IMR-90 (cell line): ENCODE measurements around the gene SPNS2. TPM values are rescaled to one million over a fixed set of nuclear protein-coding genes. Genes with fewer than 3 reads are reported as not detected.

Experiments
- ATAC-seq: fragments of 200-7000 bp; cut with Tn5 transposase; 2 replicates; pipeline ENCODE4 v1.9.1; 2020; ENCODE audit warnings: low read depth, mild to moderate bottlenecking, moderate library complexity
- BruUV-seq: library from RNA; stranded (reverse); fragments of 400-500 nt; replicated peaks from 2 replicates; lab custom pipeline; 2021; lab: Mats Ljungman, UMichigan
- CTCF ChIA-PET: fragments of 300-600 bp; formaldehyde crosslinking; extraction: SDS; loops from one replicate; lab custom pipeline; 2021; ENCODE audit warnings: antibody characterized with exemption; lab: Yijun Ruan, JAX
- POLR2A ChIA-PET: fragments of 300-600 bp; sonication (Branson Sonifier 250); formaldehyde crosslinking; loops from one replicate; lab custom pipeline; 2022; ENCODE audit warnings: antibody characterized with exemption; ENCODE audit not compliant: unreplicated experiment; lab: Charles Lee
- DNase-seq: peaks from one replicate; pipeline ENCODE4 v3.0.0; 2013
- H2AFZ ChIP-seq: replicated peaks from 2 replicates; pipeline ENCODE3; 2013; ENCODE audit warnings: low read length, mild to moderate bottlenecking; ENCODE audit not compliant: poor library complexity
- H2AK5ac ChIP-seq: 2 replicates; pipeline ENCODE4 v1.6.1; 2013; ENCODE audit warnings: low read depth, low read length, inconsistent platforms
- H2AK9ac ChIP-seq: replicated peaks from 2 replicates; pipeline ENCODE3; 2013; ENCODE audit warnings: mild to moderate bottlenecking, low read depth, low read length, moderate library complexity; ENCODE audit not compliant: poor library complexity
- H2BK120ac ChIP-seq: 2 replicates; pipeline ENCODE4 v1.6.1; 2013; ENCODE audit warnings: low read depth, low read length, inconsistent platforms
- H2BK15ac ChIP-seq: 3 replicates; pipeline ENCODE4 v1.6.1; 2013; ENCODE audit warnings: low read depth, low read length, inconsistent platforms
- H2BK20ac ChIP-seq: 2 replicates; pipeline ENCODE4 v1.6.1; 2013; ENCODE audit warnings: low read depth, mild to moderate bottlenecking, inconsistent platforms, low read length, moderate library complexity
- H2BK5ac ChIP-seq: 2 replicates; pipeline ENCODE4 v1.6.1; 2013; ENCODE audit warnings: mild to moderate bottlenecking, low read depth, low read length, inconsistent platforms; ENCODE audit not compliant: poor library complexity, severe bottlenecking
- H3K14ac ChIP-seq: replicated peaks from 2 replicates; pipeline ENCODE4 v1.6.1; 2013; ENCODE audit warnings: low read depth, low read length, inconsistent platforms
- H3K18ac ChIP-seq: 2 replicates; pipeline ENCODE4 v1.6.1; 2013; ENCODE audit warnings: low read depth, low read length, control low read depth
- H3K23ac ChIP-seq: 2 replicates; pipeline ENCODE4 v1.6.1; 2013; ENCODE audit warnings: low read depth, low read length, inconsistent platforms
- H3K27ac ChIP-seq: 2 replicates; pipeline ENCODE4 v1.5.1; 2013; ENCODE audit warnings: mild to moderate bottlenecking, control low read depth, low read length; ENCODE audit not compliant: insufficient read depth
- H3K27me3 ChIP-seq: 2 replicates; pipeline ENCODE4 v1.6.1; 2013; ENCODE audit warnings: low read length; ENCODE audit not compliant: control insufficient read depth, insufficient read depth
- H3K36me3 ChIP-seq: 2 replicates; pipeline ENCODE4 v1.6.1; 2013; ENCODE audit warnings: low read length, mixed read lengths; ENCODE audit not compliant: control insufficient read depth, insufficient read depth
- H3K4ac ChIP-seq: 2 replicates; pipeline ENCODE4 v1.6.1; 2013; ENCODE audit warnings: low read depth, low read length, inconsistent platforms
- H3K4me1 ChIP-seq: 2 replicates; pipeline ENCODE4 v1.6.1; 2013; ENCODE audit warnings: low read length, mixed read lengths; ENCODE audit not compliant: control insufficient read depth, insufficient read depth
- H3K4me2 ChIP-seq: 2 replicates; pipeline ENCODE4 v1.6.1; 2013; ENCODE audit warnings: low read depth, mild to moderate bottlenecking, control low read depth, low read length, moderate library complexity
- H3K4me3 ChIP-seq: 2 replicates; pipeline ENCODE4 v1.5.1; 2013; ENCODE audit warnings: low read depth, mild to moderate bottlenecking, control low read depth, low read length, moderate library complexity; ENCODE audit not compliant: insufficient read depth
- H3K56ac ChIP-seq: 2 replicates; pipeline ENCODE4 v1.6.1; 2013; ENCODE audit warnings: low read length, inconsistent platforms; ENCODE audit not compliant: insufficient read depth; ENCODE audit errors: extremely low read depth
- H3K79me1 ChIP-seq, 2 experiments: 2 replicates each; pipeline ENCODE4 v1.6.1; 2013; ENCODE audit warnings: low read length in 2 of 2, inconsistent platforms in 1 of 2, low read depth in 1 of 2
- H3K9ac ChIP-seq: 2 replicates; pipeline ENCODE4 v1.6.1; 2013; ENCODE audit warnings: low read depth, low read length, control low read depth
- H3K9me1 ChIP-seq: 2 replicates; pipeline ENCODE4 v1.6.1; 2013; ENCODE audit warnings: low read length, inconsistent platforms; ENCODE audit not compliant: insufficient read depth
- H3K9me3 ChIP-seq: 2 replicates; pipeline ENCODE4 v1.6.1; 2013; ENCODE audit warnings: low read length; ENCODE audit not compliant: control insufficient read depth, insufficient read depth
- H4K20me1 ChIP-seq: 2 replicates; pipeline ENCODE4 v1.6.1; 2013; ENCODE audit warnings: low read length, inconsistent platforms; ENCODE audit not compliant: insufficient read depth
- H4K5ac ChIP-seq: 2 replicates; pipeline ENCODE4 v1.6.1; 2013; ENCODE audit warnings: mild to moderate bottlenecking, low read depth, low read length, control low read depth
- H4K8ac ChIP-seq, 2 experiments: 2 replicates each; pipeline ENCODE4 v1.6.1; 2013; ENCODE audit warnings: low read depth in 2 of 2, low read length in 2 of 2, control low read depth in 1 of 2, inconsistent platforms in 1 of 2
- H4K91ac ChIP-seq: 2 replicates; pipeline ENCODE4 v1.6.1; 2013; ENCODE audit warnings: low read depth, low read length, inconsistent platforms; ENCODE audit not compliant: insufficient read depth
- CHD1 ChIP-seq: IDR thresholded peaks from 2 replicates; pipeline ENCODE4 v1.6.1; 2012; ENCODE audit warnings: low read depth, low read length, improper control_type of control experiment
- FOS ChIP-seq: fragments of 150-350 bp; IDR thresholded peaks from 2 replicates; pipeline ENCODE4 v1.6.1; 2016; ENCODE audit warnings: low read depth, low read length
- MXI1 ChIP-seq: IDR thresholded peaks from 2 replicates; pipeline ENCODE4 v1.6.1; 2012; ENCODE audit warnings: low read depth, mild to moderate bottlenecking, low read length, moderate library complexity, borderline replicate concordance
- RAD21 ChIP-seq: IDR thresholded peaks from 2 replicates; pipeline ENCODE4 v1.6.1; 2012; ENCODE audit warnings: low read length, improper control_type of control experiment
- RCOR1 ChIP-seq: IDR thresholded peaks from 2 replicates; pipeline ENCODE4 v1.6.1; 2012; ENCODE audit warnings: mild to moderate bottlenecking, low read length, improper control_type of control experiment; ENCODE audit not compliant: insufficient replicate concordance
- WGBS, 2 experiments: methylation state at CpG; one replicate each; pipeline versions ENCODE4 v1.1.5 to v1.1.7; 2013; ENCODE audit warnings: missing lambda C conversion rate in 2 of 2; ENCODE audit not compliant: insufficient read length in 1 of 2; ENCODE audit errors: extremely low coverage in 2 of 2; 5-methylcytosine and 5-hydroxymethylcytosine counted together
- dilution Hi-C: fragments of 300-500 bp; cut with HindIII; formaldehyde crosslinking; loops from one replicate; pipeline ENCODE4 v1.14.3; 2018; ENCODE audit warnings: low sequenced_read_pairs; ENCODE audit not compliant: unreplicated experiment
- in situ Hi-C: fragments of 300-500 bp; cut with MboI; formaldehyde crosslinking; loops from 3 replicates; pipeline ENCODE4 v1.14.3; 2019; ENCODE audit warnings: low sequenced_read_pairs, inconsistent platforms, mixed read lengths
- intact Hi-C: fragments of 100-400 bp; cut with micrococcal nuclease; formaldehyde crosslinking; loops from 2 replicates; pipeline ENCODE4 v1.10.0; 2022
- polyA plus RNA-seq, 3 experiments: library from polyadenylated mRNA; depleted of rRNA; stranded (reverse); fragments of >200 nt; gene quantifications; 2 replicates each; pipeline ENCODE4 v1.2.3, GENCODE V29; 2012; ENCODE audit warnings: low replicate concordance in 1 of 3
- total RNA-seq: library from RNA; depleted of rRNA; stranded (reverse); fragments of >200 nt; gene quantifications from 2 replicates; pipeline ENCODE4 v1.2.3, GENCODE V29; 2012
- TF ChIP-seq, protein P1 (sequence below): conservative IDR thresholded peaks from 2 replicates; pipeline ENCODE4 v1.5.1; 2012; ENCODE audit warnings: mild to moderate bottlenecking, low read depth, low read length, improper control_type of control experiment
- TF ChIP-seq, protein P2 (sequence below): fragments of 150-350 bp; IDR thresholded peaks from 2 replicates; pipeline ENCODE4 v1.6.1; 2017; ENCODE audit warnings: mild to moderate bottlenecking, antibody characterized with exemption, low read length, low read depth

SPNS2 gene
- total and polyA plus RNA-seq, 2 of the 4 experiments (the other 2 are of a cell fraction) = under 0.01 TPM; not detected in 1

DNA sequence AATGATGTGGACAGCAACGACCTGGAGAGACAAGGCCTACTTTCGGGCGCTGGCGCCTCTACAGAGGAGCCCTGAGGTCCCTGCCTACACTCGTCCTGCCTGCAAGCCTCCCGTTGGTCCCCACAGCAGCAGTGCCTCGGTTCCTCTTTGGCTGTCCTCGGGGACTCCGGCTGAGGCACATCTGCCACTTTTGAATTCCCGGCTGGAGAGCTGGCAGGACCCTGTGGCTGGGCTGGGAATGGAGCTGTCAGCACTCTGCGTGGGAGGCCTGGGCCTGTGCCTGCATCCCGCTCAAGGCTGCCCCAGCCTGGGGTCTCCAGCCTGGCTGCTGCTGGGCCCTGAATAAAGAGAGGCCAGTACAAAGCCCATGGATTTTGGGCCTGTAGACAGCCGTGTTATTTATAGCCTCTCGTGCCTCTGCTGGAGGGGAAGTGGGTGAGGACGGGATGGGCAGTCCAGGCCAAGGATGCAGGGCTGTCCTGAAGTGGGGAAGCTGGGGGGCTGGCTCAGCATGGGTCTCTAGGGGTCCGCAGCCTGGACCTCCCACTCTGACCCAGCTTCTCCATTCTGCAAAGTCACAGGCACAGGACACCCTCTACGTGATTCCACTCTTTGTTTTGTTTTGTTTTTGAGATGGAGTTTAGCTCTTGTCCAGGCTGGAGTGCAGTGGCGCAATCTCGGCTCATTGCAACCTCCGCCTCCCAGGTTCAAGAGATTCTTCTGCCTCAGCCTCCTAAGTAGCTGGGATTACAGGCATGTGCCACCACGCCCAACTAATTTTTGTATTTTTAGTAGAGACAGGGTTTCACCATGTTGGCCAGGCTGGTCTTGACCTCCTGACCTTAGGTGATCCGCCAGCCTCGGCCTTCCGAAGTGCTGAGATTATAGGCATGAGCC lies 10.6 kb upstream of the SPNS2 start (continued):
- TF ChIP-seq RCOR1 = no peak

DNA sequence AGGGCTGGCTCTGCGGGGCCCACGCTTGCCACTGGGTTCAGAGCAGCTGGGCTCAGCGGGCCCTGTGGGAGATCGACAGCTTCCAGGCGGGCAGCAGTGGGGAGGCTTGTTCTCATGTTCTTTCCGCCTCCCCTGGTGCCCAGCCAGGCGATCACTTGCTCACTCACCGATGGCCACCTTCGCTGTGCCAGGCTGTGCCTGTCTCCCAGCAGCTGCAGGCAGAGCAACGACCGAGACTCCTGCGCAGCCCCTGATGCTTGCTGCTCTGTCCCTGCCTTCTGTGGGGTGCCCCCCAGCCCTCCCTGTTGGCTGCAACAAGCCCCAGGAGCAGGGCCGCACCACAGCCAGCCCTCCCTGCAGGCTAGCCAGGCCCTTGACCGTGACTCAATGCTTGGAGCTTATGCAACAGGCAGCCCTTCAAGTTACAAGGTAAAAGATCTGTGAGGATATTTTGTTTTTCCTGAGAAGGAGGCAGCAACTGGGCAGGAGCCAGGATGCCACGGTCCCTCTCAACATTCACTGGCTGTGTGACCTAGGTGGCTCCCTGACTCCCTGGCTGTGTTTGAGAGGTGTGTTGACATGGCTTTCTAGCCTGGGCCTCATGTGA lies 9.6 kb upstream of the SPNS2 start:
- Histone ChIP-seq H2AK9ac (no peak overlapping the region), H3K27ac (no peak overlapping the region), H3K4me2 (no peak overlapping the region), H3K56ac (no peak overlapping the region), H4K8ac (no peak overlapping the region), H2BK120ac (no peak overlapping the region), H2AK5ac (no peak overlapping the region), H3K9me3 (no peaks in the 10 kb centered on the region), H4K20me1 (no peaks in the 10 kb centered on the region), H3K23ac (no peak overlapping the region), H4K91ac (no peak overlapping the region), H2BK20ac (no peak overlapping the region), H3K9me1 (no peaks in the 10 kb centered on the region), H2BK5ac (no peak overlapping the region), H3K14ac (no peak overlapping the region), H3K18ac (no peak overlapping the region), H2AFZ (no peak overlapping the region), H3K27me3 (peaks cover 10% of the 10 kb centered on the region; the same call in 1 of the 2 replicates), H3K4ac (no peak overlapping the region), H3K36me3 (no peaks in the 10 kb centered on the region), H3K79me1 (no peaks in the 10 kb centered on the region), H2BK15ac (no peak overlapping the region), H3K4me1 (no peaks in the 10 kb centered on the region), H4K5ac (no peak overlapping the region), H3K9ac (no peak overlapping the region), H3K4me3 (no peak overlapping the region)
- ATAC-seq (no peak), DNase-seq (no peak)
- BruUV-seq = no TSS peak
- WGBS, 2 experiments = 79% methylated on average over 6 of the region's 15 CpGs; no CpG with 5 or more reads in 1 of the 2 experiments
- dilution Hi-C loops = no loop called here
- CTCF ChIA-PET = no interaction called here
- TF ChIP-seq FOS (no peak), CHD1 (no peak), RAD21 (no peak), MXI1 (no peak)
- TF ChIP-seq, protein P1, sequence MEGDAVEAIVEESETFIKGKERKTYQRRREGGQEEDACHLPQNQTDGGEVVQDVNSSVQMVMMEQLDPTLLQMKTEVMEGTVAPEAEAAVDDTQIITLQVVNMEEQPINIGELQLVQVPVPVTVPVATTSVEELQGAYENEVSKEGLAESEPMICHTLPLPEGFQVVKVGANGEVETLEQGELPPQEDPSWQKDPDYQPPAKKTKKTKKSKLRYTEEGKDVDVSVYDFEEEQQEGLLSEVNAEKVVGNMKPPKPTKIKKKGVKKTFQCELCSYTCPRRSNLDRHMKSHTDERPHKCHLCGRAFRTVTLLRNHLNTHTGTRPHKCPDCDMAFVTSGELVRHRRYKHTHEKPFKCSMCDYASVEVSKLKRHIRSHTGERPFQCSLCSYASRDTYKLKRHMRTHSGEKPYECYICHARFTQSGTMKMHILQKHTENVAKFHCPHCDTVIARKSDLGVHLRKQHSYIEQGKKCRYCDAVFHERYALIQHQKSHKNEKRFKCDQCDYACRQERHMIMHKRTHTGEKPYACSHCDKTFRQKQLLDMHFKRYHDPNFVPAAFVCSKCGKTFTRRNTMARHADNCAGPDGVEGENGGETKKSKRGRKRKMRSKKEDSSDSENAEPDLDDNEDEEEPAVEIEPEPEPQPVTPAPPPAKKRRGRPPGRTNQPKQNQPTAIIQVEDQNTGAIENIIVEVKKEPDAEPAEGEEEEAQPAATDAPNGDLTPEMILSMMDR = no peak
- TF ChIP-seq, protein P2, sequence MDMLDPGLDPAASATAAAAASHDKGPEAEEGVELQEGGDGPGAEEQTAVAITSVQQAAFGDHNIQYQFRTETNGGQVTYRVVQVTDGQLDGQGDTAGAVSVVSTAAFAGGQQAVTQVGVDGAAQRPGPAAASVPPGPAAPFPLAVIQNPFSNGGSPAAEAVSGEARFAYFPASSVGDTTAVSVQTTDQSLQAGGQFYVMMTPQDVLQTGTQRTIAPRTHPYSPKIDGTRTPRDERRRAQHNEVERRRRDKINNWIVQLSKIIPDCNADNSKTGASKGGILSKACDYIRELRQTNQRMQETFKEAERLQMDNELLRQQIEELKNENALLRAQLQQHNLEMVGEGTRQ = no peak
- in situ Hi-C loops = no loop called here
- intact Hi-C loops = no loop called here
- POLR2A ChIA-PET = no interaction called here
